GM18517 (cell line): ENCODE data around the gene COL6A3.

ENCODE experiments used
- ATAC-seq: cut with Tn5 transposase; IDR thresholded peaks from one replicate; pipeline ENCODE4 v1.9.1; 2021; ENCODE audit warnings: mild to moderate bottlenecking, moderate library complexity; ENCODE audit not compliant: unreplicated experiment

COL6A3 gene

GRCh38 chr2:237413777-237414661, at the start of gene COL6A3:
Gene COL6A3 (minus strand): TSS chr2:237414164. CDS start chr2:237396817, 17,347 bp downstream.
- ATAC-seq = no peak

GRCh38 chr2:237459741-237460174, 45.8 kb upstream of the COL6A3 start:
- no peak for ATAC-seq

- no peak for ATAC-seq
Observed at GRCh38 chr2:237459226-237459625, 45.3 kb upstream of the COL6A3 start.

GRCh38 chr2:237458519-237458918, 44.6 kb upstream of the COL6A3 start:
- ATAC-seq = no peak

- no peak for ATAC-seq
Observed at GRCh38 chr2:237457388-237457941, 43.5 kb upstream of the COL6A3 start.

- ATAC-seq = no peak
Observed at GRCh38 chr2:237456200-237456843, 42.4 kb upstream of the COL6A3 start.

GRCh38 chr2:237455764-237456163, 41.8 kb upstream of the COL6A3 start:
- ATAC-seq = no peak

- ATAC-seq = no peak
Observed at GRCh38 chr2:237453671-237454070, 39.7 kb upstream of the COL6A3 start.

GRCh38 chr2:237452861-237453260, 38.9 kb upstream of the COL6A3 start:
- no peak for ATAC-seq

GRCh38 chr2:237451643-237452469, 37.9 kb upstream of the COL6A3 start:
- no peak for ATAC-seq

- ATAC-seq = no peak
Observed at GRCh38 chr2:237450583-237450982, 36.6 kb upstream of the COL6A3 start.

- ATAC-seq = no peak
Observed at GRCh38 chr2:237450108-237450507, 36.1 kb upstream of the COL6A3 start.

GRCh38 chr2:237449193-237449881, 35.4 kb upstream of the COL6A3 start:
- ATAC-seq = no peak

GRCh38 chr2:237448626-237449025, 34.7 kb upstream of the COL6A3 start:
- ATAC-seq = no peak

- ATAC-seq = no peak
Observed at GRCh38 chr2:237448171-237448570, 34.2 kb upstream of the COL6A3 start.

GRCh38 chr2:237447496-237447895, 33.5 kb upstream of the COL6A3 start:
- ATAC-seq = no peak

GRCh38 chr2:237446338-237446665, 32.3 kb upstream of the COL6A3 start:
- ATAC-seq = no peak

GRCh38 chr2:237445611-237446337, 31.8 kb upstream of the COL6A3 start:
- ATAC-seq = no peak

- no peak for ATAC-seq
Observed at GRCh38 chr2:237444071-237444470, 30.1 kb upstream of the COL6A3 start.
